Activated CD4-positive, CD25-positive, alpha-beta regulatory T cell (primary cell): ENCODE data around the gene GABRR2.

Experiments used
- DNase-seq, 4 experiments: peaks; one replicate each; lab custom pipeline; 2025; lab: John Stamatoyannopoulos, UW

GABRR2 gene

DNA sequence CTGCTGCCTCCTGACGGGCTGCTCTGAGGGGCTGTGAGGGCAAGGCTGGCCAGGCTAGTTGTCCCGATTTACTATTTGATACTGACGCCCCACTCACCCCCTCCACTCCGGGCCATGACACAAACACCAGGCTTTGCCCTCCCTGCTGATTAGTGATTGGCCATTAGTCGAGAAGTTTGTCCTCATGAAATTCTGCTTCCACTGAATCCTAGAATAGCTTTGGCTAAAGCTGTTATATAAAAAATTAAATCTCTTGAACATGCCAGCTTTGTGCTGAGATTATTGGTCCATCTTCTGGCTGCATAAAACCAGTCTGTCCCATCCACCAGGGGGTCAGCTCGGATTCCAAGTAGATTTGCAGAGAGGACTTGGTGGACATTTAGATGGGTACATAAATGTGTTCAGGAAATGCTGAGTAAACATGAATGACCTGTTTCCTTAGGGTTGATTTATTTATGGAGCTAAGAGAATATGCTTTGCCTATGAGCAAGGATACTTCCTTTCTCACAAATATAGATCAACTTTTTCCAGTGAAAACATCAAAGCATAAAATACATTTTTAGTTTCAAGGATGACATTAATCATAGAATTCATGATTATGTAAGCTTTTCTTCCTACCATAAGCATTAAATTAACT, at the start of gene GABRR2:
GABRR2 (minus strand) TSS at position 51 of the 637 bp plus-strand sequence. CDS start 134 bp downstream, outside the sequence.
- DNase-seq, result no peak

GRCh38 chr6:89364586-89364985, 49.5 kb upstream of the GABRR2 start:
- no peak for DNase-seq

GRCh38 chr6:89361171-89361570, 46.1 kb upstream of the GABRR2 start:
- DNase-seq, result no peak

GRCh38 chr6:89360415-89360999, 45.4 kb upstream of the GABRR2 start:
- no peak for DNase-seq

- no peak for DNase-seq
These were observed 44.5 kb upstream of the GABRR2 start for GRCh38 chr6:89359561-89359960.

- no peak for DNase-seq
These were observed 42.3 kb upstream of the GABRR2 start for GRCh38 chr6:89357390-89357789.

- no peak for DNase-seq
These were observed 41.6 kb upstream of the GABRR2 start for GRCh38 chr6:89356642-89357170.

- no peak for DNase-seq
These were observed 40.6 kb upstream of the GABRR2 start for GRCh38 chr6:89355511-89356194.

DNA sequence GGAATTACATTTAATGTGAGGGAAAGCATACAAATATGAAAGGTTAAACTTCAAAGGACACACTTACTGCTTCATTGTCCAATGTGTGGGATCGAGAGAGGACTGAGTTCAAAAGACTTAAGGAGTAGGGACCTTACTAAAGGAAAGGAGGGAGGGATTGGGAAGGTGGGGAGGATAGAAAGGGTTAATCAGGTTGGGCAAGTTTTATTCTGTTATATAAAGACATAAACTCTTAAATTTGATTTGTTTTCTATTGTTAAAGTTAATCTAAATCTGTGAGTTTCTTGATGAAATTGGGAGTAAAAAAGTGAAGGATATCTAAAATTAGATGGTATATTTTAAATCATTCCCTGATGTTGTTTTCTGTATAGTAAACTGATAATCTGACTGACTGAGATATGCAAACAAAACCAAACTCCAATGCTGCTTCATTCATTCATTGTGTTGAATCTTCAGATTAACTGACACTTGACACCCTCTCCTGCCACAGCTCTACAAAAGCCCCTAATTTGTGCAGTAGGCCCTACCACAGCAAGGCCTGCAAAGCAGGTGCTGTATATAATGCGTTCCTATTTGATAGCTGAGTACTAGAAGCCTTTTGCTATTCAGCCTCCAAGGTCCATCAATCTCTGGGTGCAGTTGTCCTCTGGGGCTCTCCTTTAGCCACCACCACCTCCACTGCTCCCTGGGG, 38.7 kb upstream of the GABRR2 start:
- no peak for DNase-seq

GRCh38 chr6:89353118-89353556, 38.0 kb upstream of the GABRR2 start:
- no peak for DNase-seq

DNA sequence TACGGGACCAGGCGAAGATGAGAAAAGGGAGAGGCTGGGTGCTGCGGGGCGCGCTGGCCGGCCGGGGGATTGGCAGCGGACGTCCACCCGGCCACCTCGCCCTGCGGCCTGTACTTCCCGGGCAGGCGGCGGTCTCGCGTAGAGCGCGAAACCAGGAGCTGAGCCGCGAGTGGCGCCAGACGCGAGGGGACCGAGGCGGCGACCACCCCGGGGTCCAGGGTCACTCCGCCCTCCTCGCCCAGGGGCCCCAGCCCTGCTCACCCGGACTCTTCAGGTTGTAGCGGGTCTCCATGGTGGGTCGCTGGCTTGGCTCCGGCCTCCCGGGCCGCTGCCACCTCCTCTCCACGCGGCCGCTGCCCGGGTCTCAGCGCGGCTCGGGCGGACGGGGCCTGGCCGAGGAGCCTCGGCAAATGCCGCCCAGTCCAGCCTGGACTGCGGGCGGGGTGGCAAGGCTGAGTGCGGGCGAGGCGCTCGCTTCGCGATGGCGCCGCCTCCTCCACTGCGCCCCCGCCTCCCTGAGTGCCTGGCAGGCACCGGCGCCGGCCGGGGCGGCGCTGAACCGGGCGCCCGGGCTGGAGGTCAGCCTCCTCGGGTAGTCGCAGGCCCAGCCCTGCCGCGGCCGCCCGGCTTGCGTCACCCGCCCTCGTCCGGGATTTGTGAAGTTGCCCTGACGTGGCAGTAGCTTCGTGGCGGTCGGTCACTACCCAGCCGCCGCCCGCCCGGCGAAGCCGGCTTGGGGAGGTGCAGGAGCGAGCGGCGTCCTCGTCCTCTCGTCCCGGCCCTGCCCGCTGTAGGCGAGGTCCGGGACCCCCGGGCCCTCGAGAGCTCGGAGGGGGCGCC, 37.4 kb upstream of the GABRR2 start, which contains the start of gene UBE2J1:
UBE2J1 (minus strand) TSS at position 445 of the 840 bp plus-strand sequence; CDS start at position 292, 153 bp downstream.
- DNase-seq, result peak; percentile 40 to 60 (median 50)

- DNase-seq, result no peak
These were observed 36.7 kb upstream of the GABRR2 start for GRCh38 chr6:89351671-89352277.

- DNase-seq, result no peak
These were observed 35.3 kb upstream of the GABRR2 start for GRCh38 chr6:89350281-89350966.

DNA sequence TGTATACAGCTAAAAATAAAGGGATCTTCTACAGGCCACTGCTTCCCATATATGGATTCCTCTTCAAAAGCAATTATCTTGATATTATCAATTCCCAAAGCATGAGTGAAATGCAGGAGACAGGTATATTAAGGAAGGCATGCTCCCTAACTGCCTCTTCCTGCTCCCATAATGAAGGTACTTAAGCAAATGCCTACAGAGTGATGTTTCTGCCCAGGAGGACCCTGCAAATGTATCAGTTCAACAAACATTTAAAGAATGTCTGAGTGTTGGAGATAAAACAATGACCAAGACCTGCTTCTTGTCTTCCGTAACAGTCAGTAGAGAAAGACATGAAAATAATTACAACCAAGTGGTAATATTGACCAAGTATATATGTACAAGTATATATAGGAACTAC, 33.3 kb upstream of the GABRR2 start:
- DNase-seq, result no peak

- DNase-seq, result no peak
These were observed 32.7 kb upstream of the GABRR2 start for GRCh38 chr6:89347825-89348224.

DNA sequence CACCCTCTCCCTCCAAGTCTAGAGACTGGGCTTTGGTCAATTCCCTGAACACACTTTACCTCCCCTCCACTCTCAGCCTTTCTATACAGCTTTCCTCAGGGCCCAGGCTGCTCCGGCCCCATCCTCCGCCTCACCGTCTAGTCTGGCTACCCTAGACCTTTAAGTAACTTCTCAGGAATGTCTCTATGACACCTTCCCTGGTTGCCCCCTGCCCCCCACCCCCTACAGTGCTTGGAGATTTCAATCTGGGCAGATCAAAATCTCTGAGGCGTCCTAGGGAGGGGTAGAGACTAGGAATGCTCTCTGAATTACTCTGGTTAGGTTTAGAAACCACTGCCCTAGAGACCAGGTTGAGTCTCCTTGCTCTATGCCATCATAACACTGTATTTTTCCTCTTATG, 31.3 kb upstream of the GABRR2 start:
- no peak for DNase-seq

DNA sequence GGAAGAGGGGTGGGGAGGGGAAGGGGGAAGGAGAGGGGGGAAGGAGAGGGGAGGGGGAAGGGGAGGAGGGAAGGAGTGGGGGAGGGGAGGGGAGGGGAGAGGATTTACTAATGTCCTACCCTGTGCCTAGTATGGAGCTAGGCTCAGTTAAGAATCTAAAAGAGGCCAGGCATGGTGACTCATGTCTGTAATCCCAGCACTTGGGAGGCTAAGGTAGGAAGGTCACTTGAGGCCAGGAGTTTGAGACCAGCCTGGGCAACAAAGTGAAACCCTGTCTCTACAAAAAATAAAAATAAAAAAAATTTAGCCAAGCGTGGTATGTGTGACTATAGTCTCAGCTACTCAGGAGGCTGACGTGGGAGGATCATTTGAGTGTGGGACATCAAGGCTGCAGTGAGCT, 24.5 kb upstream of the GABRR2 start:
- DNase-seq, result no peak

DNA sequence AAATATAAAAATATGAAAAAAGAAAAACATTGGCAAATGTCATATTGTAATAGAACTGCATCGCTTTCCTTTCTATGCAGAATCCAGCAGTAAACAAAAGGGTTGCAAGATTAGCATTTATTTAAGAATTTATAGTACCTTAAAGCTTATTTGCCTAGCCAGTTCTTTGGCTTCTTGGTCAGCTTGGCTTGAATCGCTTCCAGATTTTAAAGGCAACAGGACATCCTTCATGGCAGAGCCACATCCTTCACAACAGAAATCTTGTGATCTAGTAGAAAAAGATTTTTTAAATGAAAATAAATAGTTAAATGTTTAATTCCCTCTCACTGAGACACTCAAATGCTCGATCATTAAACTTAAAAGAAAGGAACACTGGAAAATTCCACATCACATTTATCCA, 20.1 kb upstream of the GABRR2 start:
- no peak for DNase-seq

DNA sequence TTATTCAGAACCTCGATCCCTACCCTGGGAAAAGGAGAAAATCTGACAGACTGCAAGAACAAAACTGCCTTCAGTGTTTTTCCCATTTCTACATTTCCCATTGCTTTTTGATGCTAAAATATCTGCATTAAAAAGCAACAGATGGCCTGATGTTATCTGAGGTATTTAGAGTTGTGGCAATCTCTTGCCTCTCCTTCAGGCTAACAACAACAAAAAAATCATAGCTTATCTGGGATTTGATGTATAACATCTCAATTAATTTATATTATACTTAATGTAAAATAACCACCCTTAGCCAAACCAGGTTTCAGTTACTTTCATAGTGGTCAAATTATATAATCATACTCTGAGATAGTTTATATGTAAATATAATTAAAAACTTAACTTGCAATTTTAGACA, 15.8 kb upstream of the GABRR2 start:
- DNase-seq, result no peak

DNA sequence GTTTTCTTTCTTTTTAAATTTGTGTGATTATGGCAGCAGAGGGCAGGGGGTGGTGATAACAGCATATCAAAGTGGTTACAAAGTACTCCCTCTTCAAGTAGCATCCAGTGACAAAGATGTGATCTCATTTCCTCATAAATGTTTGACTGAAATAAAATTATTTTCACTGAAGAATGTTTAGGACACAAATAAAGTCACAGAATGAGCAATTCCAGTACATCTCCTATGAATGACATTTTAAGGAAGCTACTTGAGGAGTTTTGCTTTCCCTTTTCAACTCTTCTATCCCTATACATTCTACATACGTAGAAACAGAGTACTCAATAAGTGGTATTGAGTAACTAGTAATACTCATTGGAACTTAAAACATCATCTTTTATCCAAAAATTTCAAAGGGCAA, 13.9 kb upstream of the GABRR2 start:
- DNase-seq, result no peak
